IPS-20b (cell line): ENCODE results near the gene CDON.

Experiments used
- H3K27ac ChIP-seq: one replicate; pipeline ENCODE4 v1.5.1; 2013; ENCODE audit warnings: low read length
- H3K27me3 ChIP-seq: 2 replicates; pipeline ENCODE4 v1.6.1; 2013; ENCODE audit warnings: mild to moderate bottlenecking, low read length, inconsistent platforms; ENCODE audit not compliant: insufficient read depth
- H3K36me3 ChIP-seq: 2 replicates; pipeline ENCODE4 v1.6.1; 2013; ENCODE audit warnings: low read depth, mild to moderate bottlenecking, inconsistent platforms, low read length, moderate library complexity; ENCODE audit not compliant: insufficient read depth
- H3K4me1 ChIP-seq: 2 replicates; pipeline ENCODE4 v1.6.1; 2013; ENCODE audit warnings: mild to moderate bottlenecking, control low read depth, inconsistent platforms, low read length, moderate library complexity; ENCODE audit not compliant: insufficient read depth
- H3K4me3 ChIP-seq: 2 replicates; pipeline ENCODE4 v1.5.1; 2013; ENCODE audit warnings: mild to moderate bottlenecking, low read length, inconsistent platforms
- H3K9ac ChIP-seq: 2 replicates; pipeline ENCODE4 v1.6.1; 2013; ENCODE audit warnings: low read depth, mild to moderate bottlenecking, inconsistent platforms, low read length, moderate library complexity
- H3K9me3 ChIP-seq: 2 replicates; pipeline ENCODE4 v1.6.1; 2013; ENCODE audit warnings: mild to moderate bottlenecking, low read depth, low read length, inconsistent platforms; ENCODE audit not compliant: insufficient read depth

CDON gene

GRCh38 chr11:126101930-126102283, 39.2 kb upstream of the CDON start:
- Histone ChIP-seq H3K27me3 (no peaks in the 10 kb centered on the region), H3K9ac (no peak overlapping the region), H3K9me3 (no peaks in the 10 kb centered on the region), H3K4me1 (peaks cover 21% of the 10 kb centered on the region), H3K36me3 (no peaks in the 10 kb centered on the region), H3K4me3 (no peak overlapping the region), H3K27ac (no peak overlapping the region)

GRCh38 chr11:126101251-126101929, 38.7 kb upstream of the CDON start:
- Histone ChIP-seq H3K4me1 (peaks cover 21% of the 10 kb centered on the region), H3K27ac (no peak overlapping the region), H3K9ac (no peak overlapping the region)

GRCh38 chr11:126100716-126101115, 38.0 kb upstream of the CDON start:
- H3K9ac ChIP-seq, result no peak overlapping the region
- no peaks in the 10 kb centered on the region for H3K27me3 ChIP-seq
- no peak overlapping the region for H3K27ac ChIP-seq
- peaks cover 21% of the 10 kb centered on the region for H3K4me1 ChIP-seq
- H3K4me3 ChIP-seq, result no peak overlapping the region
- no peaks in the 10 kb centered on the region for H3K36me3 ChIP-seq
- H3K9me3 ChIP-seq, result no peaks in the 10 kb centered on the region

More at GRCh38 chr11:126101251-126101929, 38.7 kb upstream of the CDON start:
- no peaks in the 10 kb centered on the region for H3K36me3 ChIP-seq
- H3K9me3 ChIP-seq, result no peaks in the 10 kb centered on the region
- no peak overlapping the region for H3K4me3 ChIP-seq
- no peaks in the 10 kb centered on the region for H3K27me3 ChIP-seq

- Histone ChIP-seq H3K27me3 (no peaks in the 10 kb centered on the region), H3K9me3 (no peaks in the 10 kb centered on the region), H3K36me3 (no peaks in the 10 kb centered on the region), H3K27ac (no peak overlapping the region), H3K4me3 (no peak overlapping the region), H3K4me1 (peaks cover 7% of the 10 kb centered on the region), H3K9ac (no peak overlapping the region)
Measured at GRCh38 chr11:126098204-126098769, 35.6 kb upstream of the CDON start.

GRCh38 chr11:126095745-126096144, 33.1 kb upstream of the CDON start:
- Histone ChIP-seq H3K9me3 (no peaks in the 10 kb centered on the region), H3K27ac (no peak overlapping the region), H3K4me3 (no peak overlapping the region), H3K36me3 (no peaks in the 10 kb centered on the region), H3K27me3 (no peaks in the 10 kb centered on the region), H3K9ac (no peak overlapping the region), H3K4me1 (peaks cover 7% of the 10 kb centered on the region)

- H3K4me3 ChIP-seq, result no peak overlapping the region
- H3K4me1 ChIP-seq, result no peaks in the 10 kb centered on the region
- H3K36me3 ChIP-seq, result no peaks in the 10 kb centered on the region
- no peak overlapping the region for H3K27ac ChIP-seq
- no peaks in the 10 kb centered on the region for H3K9me3 ChIP-seq
- no peak overlapping the region for H3K9ac ChIP-seq
- H3K27me3 ChIP-seq, result no peaks in the 10 kb centered on the region
Measured at GRCh38 chr11:126090452-126090851, 27.8 kb upstream of the CDON start.

GRCh38 chr11:126088999-126089398, 26.3 kb upstream of the CDON start:
- H3K36me3 ChIP-seq, result no peaks in the 10 kb centered on the region
- H3K27ac ChIP-seq, result no peak overlapping the region
- H3K4me3 ChIP-seq, result no peak overlapping the region
- no peak overlapping the region for H3K9ac ChIP-seq
- H3K9me3 ChIP-seq, result no peaks in the 10 kb centered on the region
- no peaks in the 10 kb centered on the region for H3K27me3 ChIP-seq
- H3K4me1 ChIP-seq, result peaks cover 5% of the 10 kb centered on the region; the same call in 1 of the 2 replicates

GRCh38 chr11:126086248-126086647, 23.6 kb upstream of the CDON start:
- no peaks in the 10 kb centered on the region for H3K36me3 ChIP-seq
- H3K9ac ChIP-seq, result no peak overlapping the region
- H3K9me3 ChIP-seq, result no peaks in the 10 kb centered on the region
- H3K27ac ChIP-seq, result no peak overlapping the region
- H3K4me1 ChIP-seq, result peaks cover 28% of the 10 kb centered on the region
- no peak overlapping the region for H3K4me3 ChIP-seq
- no peaks in the 10 kb centered on the region for H3K27me3 ChIP-seq

GRCh38 chr11:126084608-126084912, 21.9 kb upstream of the CDON start:
- Histone ChIP-seq H3K27ac (no peak overlapping the region), H3K9ac (no peak overlapping the region), H3K9me3 (no peaks in the 10 kb centered on the region), H3K36me3 (no peaks in the 10 kb centered on the region), H3K4me3 (no peak overlapping the region), H3K27me3 (no peaks in the 10 kb centered on the region), H3K4me1 (peaks cover 43% of the 10 kb centered on the region)

DNA sequence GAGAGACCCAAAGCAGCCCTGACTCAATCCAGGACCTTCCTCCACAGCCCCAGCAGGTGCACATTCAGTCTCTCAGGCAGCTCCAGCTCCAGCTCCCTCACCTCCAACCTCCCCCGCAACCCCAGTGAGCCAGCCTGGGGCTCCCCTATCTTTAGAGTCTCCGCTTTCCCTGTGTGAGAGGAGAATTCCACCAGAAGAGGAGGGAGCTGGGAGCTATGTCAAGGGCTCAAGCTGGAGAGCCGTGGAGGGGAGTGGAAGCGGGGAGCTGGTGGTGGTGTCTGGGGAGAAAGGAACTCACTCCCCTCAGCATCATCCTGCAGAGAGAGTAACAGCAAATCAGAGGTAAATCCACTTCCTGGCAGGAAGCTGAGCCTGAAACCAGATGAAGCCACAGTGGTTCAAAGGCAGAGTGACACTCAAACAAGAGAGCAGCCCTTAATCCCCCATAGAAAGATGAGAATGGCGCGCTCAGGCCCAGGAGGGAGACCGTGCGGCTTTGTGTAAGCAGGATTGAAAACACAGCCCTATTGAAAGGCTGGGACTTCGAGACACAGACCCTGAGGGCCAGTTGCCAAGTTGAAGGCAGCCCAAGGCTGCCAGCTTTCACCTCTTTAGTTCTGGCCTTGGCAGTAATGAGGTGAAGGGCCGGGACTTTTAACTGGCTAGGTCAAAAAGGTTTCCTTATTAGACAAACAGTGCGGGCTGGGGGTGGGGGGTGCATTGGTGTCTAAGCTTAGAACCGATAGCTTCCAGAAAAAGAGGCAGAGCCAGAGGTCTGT, 21.4 kb upstream of the CDON start:
- Histone ChIP-seq H3K36me3 (no peaks in the 10 kb centered on the region), H3K9me3 (no peaks in the 10 kb centered on the region), H3K27ac (no peak overlapping the region), H3K4me1 (peaks cover 47% of the 10 kb centered on the region), H3K9ac (no peak overlapping the region), H3K27me3 (no peaks in the 10 kb centered on the region), H3K4me3 (no peak overlapping the region)

GRCh38 chr11:126082251-126083109, 19.8 kb upstream of the CDON start:
- Histone ChIP-seq H3K4me3 (peak overlapping the region; percentile 22; the same call in 1 of the 2 replicates), H3K4me1 (peaks cover 47% of the 10 kb centered on the region), H3K9ac (peak overlapping the region; percentile 28; the same call in 1 of the 2 replicates), H3K27me3 (no peaks in the 10 kb centered on the region), H3K36me3 (no peaks in the 10 kb centered on the region), H3K9me3 (no peaks in the 10 kb centered on the region), H3K27ac (peak overlapping the region; percentile 17)
